ENCODE results near the gene ZFP57.

- TF ChIP-seq, protein P1, sequence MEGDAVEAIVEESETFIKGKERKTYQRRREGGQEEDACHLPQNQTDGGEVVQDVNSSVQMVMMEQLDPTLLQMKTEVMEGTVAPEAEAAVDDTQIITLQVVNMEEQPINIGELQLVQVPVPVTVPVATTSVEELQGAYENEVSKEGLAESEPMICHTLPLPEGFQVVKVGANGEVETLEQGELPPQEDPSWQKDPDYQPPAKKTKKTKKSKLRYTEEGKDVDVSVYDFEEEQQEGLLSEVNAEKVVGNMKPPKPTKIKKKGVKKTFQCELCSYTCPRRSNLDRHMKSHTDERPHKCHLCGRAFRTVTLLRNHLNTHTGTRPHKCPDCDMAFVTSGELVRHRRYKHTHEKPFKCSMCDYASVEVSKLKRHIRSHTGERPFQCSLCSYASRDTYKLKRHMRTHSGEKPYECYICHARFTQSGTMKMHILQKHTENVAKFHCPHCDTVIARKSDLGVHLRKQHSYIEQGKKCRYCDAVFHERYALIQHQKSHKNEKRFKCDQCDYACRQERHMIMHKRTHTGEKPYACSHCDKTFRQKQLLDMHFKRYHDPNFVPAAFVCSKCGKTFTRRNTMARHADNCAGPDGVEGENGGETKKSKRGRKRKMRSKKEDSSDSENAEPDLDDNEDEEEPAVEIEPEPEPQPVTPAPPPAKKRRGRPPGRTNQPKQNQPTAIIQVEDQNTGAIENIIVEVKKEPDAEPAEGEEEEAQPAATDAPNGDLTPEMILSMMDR (IDR thresholded peaks at IDR 0.05; ENCODE audit: low read length): no peak
- TF ChIP-seq EZH2 (optimal IDR thresholded peaks at IDR 0.05; ENCODE audit: low read depth, low read length) (no peak), EZH2phosphoT487 (IDR thresholded peaks at IDR 0.05; ENCODE audit: low read length) (no peak)
Measured at GRCh38 chr6:29724937-29725869, 44.3 kb upstream of the ZFP57 start.

Data from MM.1S (cell line).